BJ (cell line): Measurements from ENCODE around the gene IL22RA1. TPM values are rescaled to one million over a fixed set of nuclear protein-coding genes. Genes with fewer than 3 reads are reported as not detected.

ENCODE experiments used
- CTCF ChIA-PET: fragments of 350-600 bp; formaldehyde crosslinking; extraction: SDS; loops from one replicate; lab custom pipeline; 2021; ENCODE audit warnings: antibody characterized with exemption, inconsistent platforms; lab: Yijun Ruan, JAX
- POLR2A ChIA-PET: fragments of 300-600 bp; sonication (Branson Sonifier 250); formaldehyde crosslinking; extraction: SDS; loops from one replicate; lab custom pipeline; 2021; ENCODE audit warnings: antibody characterized with exemption; lab: Charles Lee
- DNase-seq: peaks from one replicate; pipeline ENCODE4 v3.0.0-alpha.2; 2011; ENCODE audit warnings: low read depth
- H3K27me3 ChIP-seq: 2 replicates; pipeline ENCODE4 v1.6.0; 2011; ENCODE audit warnings: low read length; ENCODE audit not compliant: control insufficient read depth, insufficient read depth
- H3K36me3 ChIP-seq: 2 replicates; pipeline ENCODE4 v1.5.1; 2011; ENCODE audit warnings: low read length; ENCODE audit not compliant: control insufficient read depth, insufficient read depth
- H3K4me3 ChIP-seq: 2 replicates; pipeline ENCODE4 v1.5.1; 2011; ENCODE audit warnings: low read depth, mild to moderate bottlenecking, control low read depth, low read length
- CTCF ChIP-seq: IDR thresholded peaks from 2 replicates; pipeline ENCODE4 v1.5.1; 2011; ENCODE audit warnings: low read depth, mild to moderate bottlenecking, control low read depth, inconsistent platforms, low read length, moderate library complexity; ENCODE audit not compliant: insufficient read depth
- polyA plus RNA-seq: library from polyadenylated mRNA; depleted of rRNA; stranded (reverse); fragments of >200 nt; gene quantifications from 2 replicates; pipeline ENCODE4 v1.2.3, GENCODE V29; 2011

Gene IL22RA1
- polyA plus RNA-seq, 1 experiment: not detected

GRCh38 chr1:24091971-24092482, 50.9 kb downstream of the IL22RA1 start:
- no peak overlapping the region for H3K4me3 ChIP-seq
- ChIA-PET POLR2A (no interaction called here), CTCF (no interaction called here)
- no peaks in the 10 kb centered on the region for H3K36me3 ChIP-seq
- no peak for DNase-seq
- TF ChIP-seq CTCF: no peak
- peaks cover 3% of the 10 kb centered on the region; the same call in 1 of the 2 replicates for H3K27me3 ChIP-seq

GRCh38 chr1:24090736-24091135, 52.2 kb downstream of the IL22RA1 start:
- no peak for DNase-seq
- Histone ChIP-seq H3K27me3 (peaks cover 8% of the 10 kb centered on the region), H3K4me3 (no peak overlapping the region), H3K36me3 (no peaks in the 10 kb centered on the region)
- ChIA-PET CTCF (no interaction called here), POLR2A (no interaction called here)
- TF ChIP-seq CTCF: no peak

- ChIA-PET CTCF (interaction anchor here (0.7 kb wide), 1 partner anchor 19 kb away, joined by 3 read pairs; no protein-coding TSS in a partner anchor), POLR2A (no interaction called here)
- Histone ChIP-seq H3K27me3 (peaks cover 8% of the 10 kb centered on the region), H3K4me3 (no peak overlapping the region), H3K36me3 (no peaks in the 10 kb centered on the region)
- no peak for DNase-seq
- no peak for TF ChIP-seq CTCF
Measured at GRCh38 chr1:24089743-24090555, 53.0 kb downstream of the IL22RA1 start.

- peaks cover 8% of the 10 kb centered on the region for H3K27me3 ChIP-seq
- TF ChIP-seq CTCF: no peak
- POLR2A ChIA-PET: no interaction called here
- DNase-seq: no peak
- no peak overlapping the region for H3K4me3 ChIP-seq
- CTCF ChIA-PET: interaction anchor here (0.7 kb wide), 1 partner anchor 19 kb away, joined by 3 read pairs; no protein-coding TSS in a partner anchor
- H3K36me3 ChIP-seq: no peaks in the 10 kb centered on the region
Measured at GRCh38 chr1:24089027-24089742, 53.8 kb downstream of the IL22RA1 start.

- H3K27me3 ChIP-seq: peaks cover 13% of the 10 kb centered on the region
- no peak overlapping the region for H3K4me3 ChIP-seq
- no peak for DNase-seq
- CTCF ChIA-PET: interaction anchor here (1.1 to 6.7 kb wide), 2 partner anchors 16 to 277 kb away, joined by 3 to 52 read pairs; no protein-coding TSS in a partner anchor
- TF ChIP-seq CTCF: no peak
- H3K36me3 ChIP-seq: no peaks in the 10 kb centered on the region
- POLR2A ChIA-PET: no interaction called here
Measured at GRCh38 chr1:24086466-24086865, 56.5 kb downstream of the IL22RA1 start.
